HG03575 (cell line): ENCODE data around the gene MIB1.
"Not testable (repeated sequence)": the region's sequence is repeated elsewhere in the genome, so short reads cannot be mapped to it uniquely, and the experiment has no call there.

Experiments
- ATAC-seq: cut with Tn5 transposase; IDR thresholded peaks from one replicate; pipeline ENCODE4 v1.9.1; 2021; ENCODE audit not compliant: unreplicated experiment, insufficient number of reproducible peaks, low FRiP score; ENCODE audit errors: extremely low read depth

Gene MIB1

DNA sequence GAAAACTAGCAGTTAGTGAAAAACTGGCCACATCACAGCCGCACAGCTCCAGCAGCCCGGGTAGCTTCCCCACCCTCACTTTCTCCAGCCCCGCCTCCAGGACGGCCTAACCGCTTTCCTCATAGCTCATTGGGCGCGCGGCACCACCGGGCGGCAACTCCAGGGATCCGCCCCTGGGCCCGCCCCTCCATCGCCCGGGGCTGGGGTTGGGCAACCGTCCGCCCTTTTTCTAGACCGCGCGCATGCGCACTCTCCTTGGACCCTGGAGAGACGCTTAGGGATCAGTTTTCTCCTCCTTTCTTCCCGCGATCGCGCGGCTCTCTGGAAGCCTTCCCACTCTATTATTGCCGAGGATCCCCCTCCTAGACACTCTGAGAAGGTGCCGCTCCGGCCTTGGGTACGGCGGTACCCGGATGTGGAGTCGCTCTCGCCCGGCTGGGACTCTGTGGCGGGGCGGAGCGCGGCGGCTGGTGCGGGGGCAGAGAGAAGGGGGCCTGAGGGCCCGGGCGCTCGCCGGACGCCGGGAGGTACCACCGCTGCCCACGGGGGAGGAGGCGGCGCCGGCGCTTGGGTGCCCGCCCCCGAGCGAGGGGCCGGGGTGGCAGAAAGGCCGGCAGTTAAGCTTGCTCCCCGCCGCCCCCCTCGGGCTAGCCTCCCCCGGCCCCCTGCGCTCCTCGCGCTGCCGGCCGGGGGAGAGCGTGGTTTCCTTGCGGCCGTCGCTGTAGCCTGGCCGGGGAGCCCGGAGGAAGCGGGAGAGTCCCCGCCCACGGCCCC lies at the start of gene MIB1:
Gene MIB1 (plus strand): TSS at position 255 of the 774 bp plus-strand sequence. CDS start 792 bp downstream, outside the sequence.
- ATAC-seq = peak; percentile 70

DNA sequence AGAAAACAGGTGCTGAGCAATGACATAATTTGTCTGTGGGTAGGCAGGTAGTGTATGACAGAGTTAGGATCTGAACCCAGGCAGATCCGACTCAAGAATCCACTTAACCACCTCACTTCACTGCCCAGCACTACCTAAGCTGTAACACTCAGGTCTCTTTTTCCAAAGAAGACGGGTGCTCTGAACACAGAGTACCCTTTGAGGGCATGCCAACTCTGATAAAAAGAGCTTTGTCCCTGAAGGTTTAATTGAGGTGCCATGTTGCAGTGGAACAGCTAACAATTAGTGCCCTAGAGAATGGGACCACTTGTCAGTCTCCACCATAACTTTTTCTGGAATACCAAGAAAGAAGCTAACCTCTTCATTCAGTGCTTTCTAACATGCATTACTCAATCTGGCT lies 47.3 kb upstream of the MIB1 start:
- ATAC-seq = no peak

DNA sequence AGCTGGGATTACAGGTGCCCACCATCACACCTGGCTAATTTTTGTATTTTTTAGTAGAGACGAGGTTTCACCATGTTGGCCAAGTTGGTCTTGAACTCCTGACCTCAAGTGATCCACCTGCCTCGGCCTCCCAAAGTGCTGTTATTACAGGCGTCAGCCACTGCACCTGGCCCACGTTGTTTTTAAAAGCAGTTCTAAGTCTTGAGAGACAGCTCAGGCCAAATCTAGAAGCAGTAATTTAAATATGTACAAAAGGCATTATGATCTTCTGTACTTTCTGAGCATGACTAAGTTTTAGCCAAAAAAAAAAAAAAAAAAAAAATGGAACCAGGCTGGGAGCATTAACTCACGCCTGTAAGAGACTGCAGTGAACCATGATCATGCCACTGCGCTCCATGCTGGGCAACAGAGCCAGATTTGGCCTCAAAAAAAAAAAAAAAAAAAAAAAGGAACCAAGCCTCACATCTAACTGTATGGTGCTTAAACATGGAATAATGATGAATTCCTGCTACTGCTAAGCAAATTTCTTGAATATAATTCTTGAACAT lies 40.0 kb upstream of the MIB1 start:
- no peak for ATAC-seq

DNA sequence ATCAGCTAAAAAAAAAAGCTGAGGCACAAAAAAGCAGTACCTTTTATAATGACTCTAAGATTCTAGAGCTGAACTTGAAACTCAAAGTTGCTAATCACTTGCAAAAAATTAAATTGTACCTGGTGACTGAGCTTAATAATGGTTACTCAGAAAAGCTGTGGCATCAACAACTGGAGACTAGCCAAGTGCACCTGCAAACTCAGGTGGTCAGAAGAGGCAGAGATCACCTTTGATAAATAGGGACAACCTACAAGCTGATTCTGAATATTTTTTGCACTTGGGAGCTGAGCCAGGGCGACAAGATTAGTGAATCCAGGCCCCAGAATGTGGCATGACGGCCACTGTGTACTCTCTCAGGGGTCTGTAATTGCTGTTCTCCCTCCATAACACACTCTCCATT lies 39.0 kb upstream of the MIB1 start:
- ATAC-seq = no peak

DNA sequence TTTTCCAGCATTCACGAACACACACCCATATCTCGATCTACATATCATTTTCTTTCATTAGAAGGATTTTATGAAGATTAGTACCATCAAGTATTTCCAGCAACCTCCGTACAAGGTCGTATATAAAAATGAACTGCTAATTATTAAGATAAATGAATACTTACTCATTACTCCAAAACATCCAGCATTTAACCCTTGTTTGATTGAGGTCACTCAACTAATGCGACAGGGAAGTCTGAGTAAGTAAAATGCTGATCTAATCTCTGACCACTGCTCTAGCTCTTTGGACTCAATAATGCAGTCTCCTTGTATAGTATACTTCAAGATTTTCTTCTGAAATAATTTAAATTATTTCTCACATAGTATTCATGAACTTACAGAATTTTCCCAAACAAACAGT lies 38.0 kb upstream of the MIB1 start:
- ATAC-seq = no peak

DNA sequence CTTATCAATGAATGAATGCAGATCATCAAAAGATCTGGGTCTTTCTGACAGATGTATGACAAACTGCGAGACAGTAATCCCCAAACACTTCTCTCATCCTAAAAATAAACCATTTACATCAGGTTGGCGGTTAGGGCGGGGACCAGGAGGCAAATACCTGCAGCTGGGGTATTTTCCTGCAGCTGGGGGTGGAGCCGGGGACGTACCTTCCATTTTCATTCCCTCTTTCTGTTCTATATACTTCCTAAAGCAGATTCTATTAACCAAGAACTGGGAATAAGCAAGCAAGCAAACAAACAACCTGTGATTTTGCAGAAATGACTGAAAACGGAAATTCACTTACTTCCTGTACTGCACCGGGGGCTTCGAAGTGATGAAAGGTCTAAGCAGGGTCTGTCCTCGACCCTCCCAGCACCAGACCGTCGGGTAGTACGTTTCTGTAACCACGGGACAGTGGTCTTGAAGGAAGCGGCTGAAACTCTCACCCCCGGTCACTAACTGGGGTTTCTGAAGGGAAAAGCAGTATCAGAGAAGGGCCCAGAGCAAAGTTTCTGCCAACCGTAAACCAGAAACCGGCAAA lies 37.3 kb upstream of the MIB1 start:
- no peak for ATAC-seq

DNA sequence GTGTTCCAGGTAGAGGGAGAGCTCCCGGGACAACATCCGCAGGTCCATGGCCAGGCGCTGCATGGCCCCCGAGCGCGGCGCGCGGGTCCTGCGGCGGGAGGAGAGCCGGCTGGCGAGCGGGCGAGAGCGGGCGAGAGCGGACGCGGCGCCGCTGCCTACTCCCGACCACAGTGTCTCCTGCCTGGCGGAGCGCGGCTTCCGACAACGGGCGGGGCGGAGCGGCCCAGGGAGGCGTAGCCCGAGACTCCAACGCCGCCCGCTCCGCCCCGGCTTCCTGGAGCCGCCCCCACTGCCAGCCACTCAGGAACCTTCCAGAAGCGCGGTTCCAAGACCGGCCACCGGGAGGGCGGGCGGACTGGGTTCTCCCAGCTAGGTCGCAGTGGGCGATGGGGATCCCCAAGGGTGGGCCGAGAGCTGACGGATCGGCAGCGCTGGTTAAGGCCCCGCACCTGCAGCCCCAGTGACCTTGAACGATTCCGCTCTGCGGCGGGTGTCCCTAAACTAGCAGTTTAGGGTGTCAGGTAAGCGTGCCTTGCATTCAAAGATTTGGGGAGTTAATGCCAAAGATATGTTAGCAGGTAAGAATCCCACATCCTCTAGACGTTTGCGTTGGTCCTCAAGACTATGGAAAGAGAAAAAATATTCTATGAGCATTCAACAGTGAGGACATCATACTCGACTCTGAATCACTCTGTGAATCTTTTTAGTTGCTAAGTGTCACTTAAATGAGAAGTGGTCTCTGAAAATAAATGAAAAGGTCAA lies 35.8 kb upstream of the MIB1 start, which contains the start of gene ABHD3:
Gene ABHD3 (minus strand): TSS at position 172 of the 762 bp plus-strand sequence. CDS start 109 bp downstream, at position 63.
- ATAC-seq = peak; percentile 69

DNA sequence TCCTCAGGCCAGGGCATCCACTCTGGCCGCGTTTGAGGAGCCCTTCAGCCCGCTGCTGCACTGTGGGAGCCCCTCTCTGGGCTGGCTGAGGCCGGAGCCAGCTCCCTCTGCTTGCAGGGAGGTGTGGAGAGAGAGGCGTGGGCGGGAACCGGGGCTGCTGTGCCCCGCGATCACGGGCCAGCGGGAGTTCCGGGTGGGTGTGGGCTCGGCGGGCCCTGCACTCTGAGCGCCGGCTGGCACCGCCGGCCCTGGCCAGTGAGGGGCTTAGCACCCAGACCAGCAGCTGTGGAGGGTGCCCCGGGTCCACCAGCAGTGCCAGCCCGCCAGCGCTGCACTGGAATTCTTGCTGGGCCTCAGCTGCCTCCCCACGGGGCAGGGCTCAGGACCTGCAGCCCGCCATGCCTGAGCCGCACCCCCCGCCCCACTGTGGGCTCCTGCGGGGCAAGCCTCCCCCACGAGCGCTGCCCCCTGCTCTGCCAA lies 34.2 kb upstream of the MIB1 start:
- no peak for ATAC-seq

DNA sequence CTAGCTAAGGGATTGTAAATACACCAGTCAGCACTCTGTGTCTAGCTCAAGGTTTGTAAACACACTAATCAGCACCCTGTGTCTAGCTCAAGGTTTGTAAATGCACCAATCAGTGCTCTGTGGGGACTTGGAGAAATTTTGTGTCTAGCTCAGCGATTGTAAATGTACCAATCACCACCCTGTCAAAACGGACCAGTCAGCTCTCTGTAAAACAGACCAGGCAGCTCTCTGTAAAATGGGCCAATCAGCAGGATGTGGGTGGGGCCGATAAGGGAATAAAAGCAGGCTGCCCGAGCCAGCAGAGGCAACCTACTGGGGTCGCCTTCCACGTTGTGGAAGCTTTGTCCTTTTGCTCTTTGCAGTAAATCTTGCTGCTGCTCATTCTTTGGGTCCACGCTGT lies 33.5 kb upstream of the MIB1 start:
- not testable (repeated sequence) for ATAC-seq

DNA sequence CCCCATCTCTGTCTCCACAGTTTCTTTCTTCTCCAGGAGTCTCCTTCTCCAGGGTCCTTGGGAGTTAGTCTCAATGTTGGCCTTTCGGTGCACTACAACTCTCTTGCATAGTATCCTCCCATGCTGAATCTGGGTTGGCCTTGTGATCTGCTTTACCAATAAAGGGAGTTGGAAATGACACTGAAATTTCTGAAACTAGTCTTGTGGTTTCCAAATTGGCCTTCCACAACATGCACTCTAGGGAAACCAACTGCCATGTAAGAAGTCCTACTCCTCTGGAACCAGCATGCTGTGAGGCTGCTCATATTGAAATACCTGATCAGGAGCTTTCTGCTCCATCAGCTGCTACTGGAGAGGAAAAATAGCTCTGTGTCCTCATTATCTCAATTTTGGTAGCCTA lies 26.1 kb upstream of the MIB1 start:
- ATAC-seq = no peak

DNA sequence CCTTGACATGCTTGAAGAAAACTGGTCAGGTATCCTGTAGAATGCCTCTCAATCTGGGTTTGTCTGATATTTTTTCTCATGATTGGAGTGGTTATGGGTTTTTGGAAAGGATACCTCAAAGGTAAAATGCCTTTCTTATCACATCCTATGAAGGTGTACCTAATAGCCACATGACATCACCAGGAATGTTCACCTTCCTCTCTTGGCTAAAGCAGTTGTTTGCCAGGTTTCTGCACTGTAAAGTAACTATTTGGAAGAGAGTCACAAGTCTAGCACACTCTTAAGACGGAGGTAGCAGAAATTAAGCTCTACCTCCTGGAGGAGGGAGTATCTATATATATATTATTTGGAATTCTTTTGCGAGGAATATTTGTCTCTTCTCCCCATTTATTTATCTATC lies 17.9 kb upstream of the MIB1 start:
- no peak for ATAC-seq

DNA sequence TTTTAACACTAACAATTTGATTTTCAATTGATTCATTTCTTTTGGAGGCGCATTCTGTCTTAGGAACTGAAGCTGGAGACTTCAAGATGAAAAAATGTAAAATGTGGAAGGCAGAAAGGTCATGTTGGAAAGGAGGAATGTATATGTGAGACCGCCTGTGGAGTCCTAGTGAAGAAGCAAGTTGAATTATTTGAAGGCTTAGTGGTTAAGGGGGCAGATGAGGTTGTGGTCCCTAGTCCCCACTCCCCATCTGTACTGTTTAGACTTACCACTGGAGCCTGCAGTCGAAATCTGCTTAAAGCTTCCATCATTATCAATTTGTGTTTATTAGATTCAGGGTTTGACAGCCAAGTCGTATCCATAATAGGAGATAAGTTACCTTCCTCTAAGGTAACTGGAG lies 15.4 kb upstream of the MIB1 start:
- ATAC-seq = no peak

DNA sequence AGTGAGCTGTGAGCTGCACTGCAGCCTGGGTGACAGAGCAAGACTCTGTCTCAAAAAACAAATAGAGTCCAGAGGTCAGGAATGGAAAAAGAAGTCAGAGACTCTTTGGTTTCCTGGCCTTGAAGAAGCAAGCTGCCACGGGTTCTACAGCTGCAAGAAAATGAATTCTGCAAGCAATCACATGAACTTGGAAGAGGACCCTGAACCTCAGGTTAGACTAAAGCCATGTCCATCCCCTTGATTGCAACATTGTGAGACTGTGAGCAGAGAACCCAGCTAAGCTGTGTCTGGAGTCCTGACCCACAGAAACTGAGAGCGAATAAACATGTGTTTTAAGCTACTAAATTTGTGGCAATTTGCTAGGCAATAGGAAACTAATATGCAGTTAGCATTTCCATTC lies 12.9 kb upstream of the MIB1 start:
- no peak for ATAC-seq

DNA sequence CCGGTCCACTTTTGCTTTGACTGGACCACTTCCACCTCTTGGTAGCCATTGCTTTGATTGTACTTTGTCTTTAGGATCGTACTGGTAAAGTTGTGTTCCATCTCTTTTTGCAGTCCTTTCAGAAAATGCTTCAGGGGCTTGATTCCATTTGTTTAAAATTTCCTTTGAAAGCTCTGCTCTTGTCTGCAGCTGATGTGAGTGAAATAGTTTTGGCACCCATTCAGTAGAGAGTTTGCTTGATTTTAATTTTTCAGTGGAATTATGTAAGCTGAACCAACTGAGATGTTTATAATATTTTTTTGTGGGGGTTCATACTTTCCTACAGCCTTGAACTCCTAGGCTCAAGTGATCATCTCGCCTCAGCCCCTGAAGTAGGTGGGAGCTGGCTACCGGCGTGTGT lies 7.6 kb upstream of the MIB1 start:
- no peak for ATAC-seq

DNA sequence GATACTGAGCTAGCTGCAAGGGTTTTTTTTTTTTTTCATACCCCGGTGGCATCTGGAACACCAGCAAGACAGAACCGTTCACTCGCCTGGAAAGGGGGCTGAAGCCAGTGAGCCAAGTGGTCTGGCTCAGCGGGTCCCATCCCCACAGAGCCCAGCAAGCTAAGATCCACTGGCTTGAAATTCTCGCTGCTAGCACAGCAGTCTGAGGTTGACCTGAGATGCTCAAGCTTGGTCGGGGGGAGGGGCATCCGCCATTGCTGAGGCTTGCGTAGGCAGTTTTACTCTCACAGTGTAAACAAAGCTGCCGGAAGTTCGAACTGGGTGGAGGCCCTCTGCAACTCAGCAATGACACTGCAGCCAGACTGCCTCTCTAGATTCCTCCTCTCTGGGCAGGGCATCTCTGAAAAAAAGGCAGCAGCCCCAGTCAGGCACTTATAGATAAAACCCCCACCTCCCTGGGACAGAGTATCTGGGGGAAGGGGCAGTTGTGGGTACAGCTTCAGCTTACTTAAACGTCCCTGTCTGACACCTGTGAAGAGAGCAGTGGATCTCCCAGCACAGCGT lies 5.1 kb upstream of the MIB1 start:
- ATAC-seq = no peak

DNA sequence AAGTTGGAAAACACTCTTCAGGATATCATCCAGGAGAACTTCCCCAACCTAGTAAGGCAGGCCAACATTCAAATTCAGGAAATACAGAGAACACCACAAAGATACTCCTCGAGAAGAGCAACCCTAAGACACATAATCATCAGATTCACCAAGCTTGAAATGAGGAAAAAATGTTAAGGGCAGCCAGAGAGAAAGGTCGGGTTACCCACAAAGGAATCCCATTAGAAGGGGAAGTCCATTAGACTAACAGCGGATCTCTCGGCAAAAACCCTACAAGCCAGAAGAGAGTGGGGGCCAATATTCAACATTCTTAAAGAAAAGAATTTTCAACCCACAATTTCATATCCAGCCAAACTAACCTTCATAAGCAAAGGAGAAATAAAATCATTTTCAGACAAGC lies 3.7 kb upstream of the MIB1 start:
- ATAC-seq = not testable (repeated sequence)

DNA sequence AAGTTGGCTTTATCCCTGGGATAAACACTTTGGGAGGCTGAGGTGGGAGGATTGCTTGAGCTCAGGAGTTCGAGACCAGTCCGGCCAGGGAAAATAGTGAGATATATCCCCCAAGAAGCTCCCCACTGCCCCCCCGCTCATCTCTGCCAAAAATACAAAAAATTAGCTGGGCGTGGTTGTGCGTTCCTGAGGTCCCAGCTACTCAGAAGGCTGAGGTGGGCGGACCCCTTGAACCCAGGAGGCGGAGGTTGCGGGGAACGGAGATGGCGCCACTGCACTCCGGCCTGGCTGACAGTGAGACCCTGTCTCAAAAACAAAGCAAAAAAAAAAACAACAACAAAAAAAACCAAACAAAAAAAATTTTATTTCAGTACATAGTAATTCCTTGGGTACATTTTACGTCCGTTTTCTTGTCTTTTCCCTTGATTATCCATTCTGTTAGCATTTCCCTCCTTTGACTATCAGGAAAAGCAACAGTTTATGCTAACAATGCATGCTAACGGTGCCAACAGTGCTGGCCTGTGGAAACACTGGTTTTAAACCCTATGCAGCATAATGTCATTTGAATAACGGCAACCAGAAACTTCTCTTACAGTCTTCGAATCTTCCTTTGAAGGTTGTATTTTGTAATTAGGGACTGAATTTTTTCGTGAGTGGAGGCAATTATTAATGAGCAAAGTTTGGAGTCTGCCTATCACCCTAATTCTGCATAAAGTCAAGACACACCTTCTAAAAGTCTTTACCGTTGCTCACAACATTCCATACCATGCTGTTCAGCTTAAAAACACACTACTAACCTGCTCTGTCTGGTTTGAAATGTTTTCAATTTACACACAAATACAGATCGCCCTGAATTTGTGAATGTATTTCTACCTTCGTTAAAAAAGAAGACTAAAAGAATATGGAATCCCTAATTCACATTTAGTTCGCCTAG lies 721 bp upstream of the MIB1 start:
- peak; percentile 11 for ATAC-seq

DNA sequence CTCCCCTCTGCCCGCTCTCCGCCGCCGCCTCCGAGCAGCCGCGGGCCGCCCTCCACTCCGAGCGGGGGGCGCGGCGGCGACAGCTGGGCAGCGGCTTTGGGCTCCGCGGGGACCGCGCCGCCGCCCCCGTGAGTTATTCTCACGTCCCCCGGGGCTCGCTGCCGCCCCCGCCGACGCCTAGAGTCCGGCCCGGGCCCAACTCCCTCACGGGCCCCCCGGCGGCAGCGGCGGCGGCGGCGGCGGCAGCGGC lies 645 bp downstream of the MIB1 start:
- no peak for ATAC-seq
